Measurements from ENCODE around the gene PDIA5.
A peak's percentile ranks its signal among the peaks of the same experiment; 100 is the strongest.

The PDIA5 gene

GRCh38 chr3:123066896-123067688 lies at the start of gene PDIA5:
TSS of gene PDIA5 (plus strand) at chr3:123067025. CDS start at chr3:123067165, 140 bp downstream.
- H3K4me3 ChIP-seq (replicated peaks; ENCODE audit: low read depth, low read length), result peak within 1 kb of the TSS; percentile 98
- no peaks in the 10 kb centered on the region; the same call in 1 of the 2 replicates for H3K36me3 ChIP-seq (ENCODE audit: control insufficient read depth, insufficient read depth, low read length)
- peak; percentile 81 for DNase-seq (ENCODE audit: extremely low read depth, insufficient read length)
- TF ChIP-seq CTCF (IDR thresholded peaks at IDR 0.05; ENCODE audit: insufficient read depth, low read length, poor library complexity, severe bottlenecking), result no peak
- no peaks in the 10 kb centered on the region for H3K27me3 ChIP-seq (replicated peaks; ENCODE audit: control insufficient read depth, insufficient read depth, low read length)

GRCh38 chr3:123018683-123019082 lies 48.1 kb upstream of the PDIA5 start:
- H3K36me3 ChIP-seq (ENCODE audit: control insufficient read depth, insufficient read depth, low read length), result no peaks in the 10 kb centered on the region
- H3K27me3 ChIP-seq (replicated peaks; ENCODE audit: control insufficient read depth, insufficient read depth, low read length), result peaks cover 3% of the 10 kb centered on the region
- no peak overlapping the region for H3K4me3 ChIP-seq (replicated peaks; ENCODE audit: low read depth, low read length)
- DNase-seq (ENCODE audit: extremely low read depth, insufficient read length), result no peak
- TF ChIP-seq CTCF (IDR thresholded peaks at IDR 0.05; ENCODE audit: insufficient read depth, low read length, poor library complexity, severe bottlenecking), result no peak

GRCh38 chr3:123019161-123019560 lies 47.7 kb upstream of the PDIA5 start:
- TF ChIP-seq CTCF (IDR thresholded peaks at IDR 0.05; ENCODE audit: insufficient read depth, low read length, poor library complexity, severe bottlenecking), result no peak
- H3K36me3 ChIP-seq (ENCODE audit: control insufficient read depth, insufficient read depth, low read length), result no peaks in the 10 kb centered on the region
- H3K27me3 ChIP-seq (replicated peaks; ENCODE audit: control insufficient read depth, insufficient read depth, low read length), result peaks cover 1% of the 10 kb centered on the region
- H3K4me3 ChIP-seq (replicated peaks; ENCODE audit: low read depth, low read length), result no peak overlapping the region
- DNase-seq (ENCODE audit: extremely low read depth, insufficient read length), result no peak

- DNase-seq (ENCODE audit: extremely low read depth, insufficient read length), result no peak
- no peak for TF ChIP-seq CTCF (IDR thresholded peaks at IDR 0.05; ENCODE audit: insufficient read depth, low read length, poor library complexity, severe bottlenecking)
- no peak overlapping the region for H3K4me3 ChIP-seq (replicated peaks; ENCODE audit: low read depth, low read length)
- no peaks in the 10 kb centered on the region for H3K36me3 ChIP-seq (ENCODE audit: control insufficient read depth, insufficient read depth, low read length)
- peaks cover 1% of the 10 kb centered on the region for H3K27me3 ChIP-seq (replicated peaks; ENCODE audit: control insufficient read depth, insufficient read depth, low read length)
Observed at GRCh38 chr3:123019591-123019990, 47.2 kb upstream of the PDIA5 start.

GRCh38 chr3:123020709-123021108 lies 46.1 kb upstream of the PDIA5 start:
- DNase-seq (ENCODE audit: extremely low read depth, insufficient read length), result no peak
- Histone ChIP-seq H3K27me3 (replicated peaks; ENCODE audit: control insufficient read depth, insufficient read depth, low read length) (peaks cover 1% of the 10 kb centered on the region), H3K36me3 (ENCODE audit: control insufficient read depth, insufficient read depth, low read length) (no peaks in the 10 kb centered on the region), H3K4me3 (replicated peaks; ENCODE audit: low read depth, low read length) (no peak overlapping the region)
- TF ChIP-seq CTCF (IDR thresholded peaks at IDR 0.05; ENCODE audit: insufficient read depth, low read length, poor library complexity, severe bottlenecking), result no peak

All from GM06990 (cell line).